ENCODE results near the gene PIK3R5. TPM values are rescaled to one million over a fixed set of nuclear protein-coding genes. Genes with fewer than 3 reads are reported as not detected.
"Not testable (repeated sequence)": the region's sequence is repeated elsewhere in the genome, so short reads cannot be mapped to it uniquely, and the experiment has no call there.

Gene PIK3R5
- polyA plus RNA-seq, 1 donor (not counting 4 experiments of a cell fraction or from before 2014, with no cell fraction given): not detected

DNA sequence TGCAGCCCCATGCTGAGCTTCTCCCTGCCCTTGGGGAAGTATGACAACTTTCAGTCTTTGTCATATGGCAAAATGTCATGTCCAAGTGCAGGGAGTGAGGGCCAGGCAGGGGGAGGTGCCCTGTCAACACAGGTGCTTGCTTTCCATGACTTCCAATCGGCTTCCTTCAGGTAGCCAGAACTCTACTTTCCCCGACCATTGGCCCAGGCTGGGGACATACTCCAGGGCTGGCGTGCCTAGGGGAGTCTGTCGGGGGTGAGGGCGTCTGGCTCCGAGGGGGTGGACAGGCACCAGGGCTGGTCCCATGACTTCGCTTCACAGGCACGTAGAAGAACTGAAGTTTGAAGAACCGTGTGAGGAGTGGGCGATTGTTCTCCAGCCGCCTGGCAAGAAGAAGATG, 78.2 kb downstream of the PIK3R5 start:
- no peak overlapping the region for H3K4me3 ChIP-seq (ENCODE audit: control insufficient read depth in 2 of 3, extremely low read depth in 1 of 3, insufficient read depth in 2 of 3, low read depth in 1 of 3, low read length in 3 of 3)
- DNase-seq (ENCODE audit: low read depth, low spot score): no peak
- H3K27ac ChIP-seq (ENCODE audit: control insufficient read depth, insufficient read depth, low read length): no peak overlapping the region
- H3K4me1 ChIP-seq (ENCODE audit: control insufficient read depth, extremely low read depth, insufficient read depth, low read length): no peaks in the 10 kb centered on the region
- no peaks in the 10 kb centered on the region for H3K9me3 ChIP-seq (ENCODE audit: control insufficient read depth, low read depth, low read length)
- H3K79me2 ChIP-seq (ENCODE audit: control insufficient read depth, insufficient read depth, low read length): no peaks in the 10 kb centered on the region
- no peaks in the 10 kb centered on the region for H4K20me1 ChIP-seq (ENCODE audit: control insufficient read depth, extremely low read depth, insufficient read depth, low read length)
- TF ChIP-seq, protein P1, sequence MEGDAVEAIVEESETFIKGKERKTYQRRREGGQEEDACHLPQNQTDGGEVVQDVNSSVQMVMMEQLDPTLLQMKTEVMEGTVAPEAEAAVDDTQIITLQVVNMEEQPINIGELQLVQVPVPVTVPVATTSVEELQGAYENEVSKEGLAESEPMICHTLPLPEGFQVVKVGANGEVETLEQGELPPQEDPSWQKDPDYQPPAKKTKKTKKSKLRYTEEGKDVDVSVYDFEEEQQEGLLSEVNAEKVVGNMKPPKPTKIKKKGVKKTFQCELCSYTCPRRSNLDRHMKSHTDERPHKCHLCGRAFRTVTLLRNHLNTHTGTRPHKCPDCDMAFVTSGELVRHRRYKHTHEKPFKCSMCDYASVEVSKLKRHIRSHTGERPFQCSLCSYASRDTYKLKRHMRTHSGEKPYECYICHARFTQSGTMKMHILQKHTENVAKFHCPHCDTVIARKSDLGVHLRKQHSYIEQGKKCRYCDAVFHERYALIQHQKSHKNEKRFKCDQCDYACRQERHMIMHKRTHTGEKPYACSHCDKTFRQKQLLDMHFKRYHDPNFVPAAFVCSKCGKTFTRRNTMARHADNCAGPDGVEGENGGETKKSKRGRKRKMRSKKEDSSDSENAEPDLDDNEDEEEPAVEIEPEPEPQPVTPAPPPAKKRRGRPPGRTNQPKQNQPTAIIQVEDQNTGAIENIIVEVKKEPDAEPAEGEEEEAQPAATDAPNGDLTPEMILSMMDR (optimal IDR thresholded peaks at IDR 0.05 in 1 of 3, IDR thresholded peaks at IDR 0.05 in 1 of 3, conservative IDR thresholded peaks at IDR 0.05 in 1 of 3; ENCODE audit: extremely low read depth in 1 of 3, insufficient read depth in 2 of 3, low read length in 3 of 3): no peak
- TF ChIP-seq EZH2 (IDR thresholded peaks at IDR 0.05; ENCODE audit: low read length): no peak
- no peak for FAIRE-seq
- H3K36me3 ChIP-seq (ENCODE audit: control insufficient read depth in 2 of 2, extremely low read depth in 1 of 2, insufficient read depth in 2 of 2, low read length in 2 of 2): no peaks in the 10 kb centered on the region
- no peak overlapping the region for H3K9ac ChIP-seq (ENCODE audit: control insufficient read depth, extremely low read depth, insufficient read depth, low read length)
- H3K9me1 ChIP-seq (ENCODE audit: control insufficient read depth, extremely low read depth, insufficient read depth, low read length): no peaks in the 10 kb centered on the region
- dilution Hi-C loops (cut with MboI; ENCODE audit: extremely low pct_ligation_motif_present, low sequenced_read_pairs): no loop called here
- no peak overlapping the region for H2AFZ ChIP-seq (ENCODE audit: control insufficient read depth, low read length)
- no peaks in the 10 kb centered on the region for H3K27me3 ChIP-seq (ENCODE audit: control insufficient read depth, extremely low read depth, insufficient read depth, low read length)
- H3K4me2 ChIP-seq (ENCODE audit: control insufficient read depth, extremely low read depth, insufficient read depth, low read depth, low read length): no peak overlapping the region

DNA sequence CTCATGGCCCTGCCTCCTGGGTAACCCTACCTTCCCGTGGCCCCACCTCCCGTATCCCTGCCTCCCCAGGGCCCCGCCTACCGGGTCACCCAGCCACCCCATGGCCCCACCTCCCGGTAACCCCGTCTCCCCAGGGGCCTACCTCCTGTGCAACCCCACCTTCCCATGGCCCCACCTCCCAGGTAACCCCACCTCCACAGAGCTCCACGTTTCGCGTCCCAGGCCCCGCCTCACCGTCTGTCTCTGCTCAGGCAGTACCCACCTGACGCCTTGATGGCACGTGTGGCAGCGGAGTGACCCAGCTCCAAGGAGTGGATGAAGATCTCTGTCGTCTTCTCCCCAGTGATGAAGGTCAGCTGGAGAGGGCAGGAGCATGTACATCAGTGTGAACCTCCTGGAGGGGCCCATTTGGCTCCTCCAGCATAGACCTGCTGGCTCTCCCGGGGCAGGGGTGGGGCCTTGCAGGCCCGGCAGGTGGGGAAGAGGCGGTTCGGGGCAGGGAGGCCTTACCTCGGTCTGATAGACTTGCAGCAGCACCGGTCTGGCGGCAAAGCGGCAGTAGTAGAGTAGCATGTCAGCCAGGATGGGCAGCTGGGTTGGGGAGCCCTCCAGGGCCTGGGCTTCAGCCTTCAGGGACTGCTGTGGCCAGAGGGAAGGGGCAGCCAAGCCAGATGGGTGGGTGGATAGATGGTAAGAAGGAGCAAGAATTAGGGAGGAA, 79.4 kb downstream of the PIK3R5 start:
- Histone ChIP-seq H3K79me2 (ENCODE audit: control insufficient read depth, insufficient read depth, low read length) (no peaks in the 10 kb centered on the region), H3K36me3 (ENCODE audit: control insufficient read depth in 2 of 2, extremely low read depth in 1 of 2, insufficient read depth in 2 of 2, low read length in 2 of 2) (no peaks in the 10 kb centered on the region), H3K27ac (ENCODE audit: control insufficient read depth, insufficient read depth, low read length) (no peak overlapping the region), H4K20me1 (ENCODE audit: control insufficient read depth, extremely low read depth, insufficient read depth, low read length) (no peaks in the 10 kb centered on the region), H3K4me2 (ENCODE audit: control insufficient read depth, extremely low read depth, insufficient read depth, low read depth, low read length) (no peak overlapping the region), H3K27me3 (ENCODE audit: control insufficient read depth, extremely low read depth, insufficient read depth, low read length) (no peaks in the 10 kb centered on the region), H3K9me3 (ENCODE audit: control insufficient read depth, low read depth, low read length) (no peaks in the 10 kb centered on the region), H3K4me1 (ENCODE audit: control insufficient read depth, extremely low read depth, insufficient read depth, low read length) (no peaks in the 10 kb centered on the region), H3K9ac (ENCODE audit: control insufficient read depth, extremely low read depth, insufficient read depth, low read length) (no peak overlapping the region), H3K4me3 (ENCODE audit: control insufficient read depth in 2 of 3, extremely low read depth in 1 of 3, insufficient read depth in 2 of 3, low read depth in 1 of 3, low read length in 3 of 3) (no peak overlapping the region), H2AFZ (ENCODE audit: control insufficient read depth, low read length) (no peak overlapping the region), H3K9me1 (ENCODE audit: control insufficient read depth, extremely low read depth, insufficient read depth, low read length) (no peaks in the 10 kb centered on the region)
- FAIRE-seq (no peak), DNase-seq (ENCODE audit: low read depth, low spot score) (no peak)
- dilution Hi-C loops (cut with MboI; ENCODE audit: extremely low pct_ligation_motif_present, low sequenced_read_pairs): no loop called here
- TF ChIP-seq, protein P1 (optimal IDR thresholded peaks at IDR 0.05 in 1 of 3, IDR thresholded peaks at IDR 0.05 in 1 of 3, conservative IDR thresholded peaks at IDR 0.05 in 1 of 3; ENCODE audit: extremely low read depth in 1 of 3, insufficient read depth in 2 of 3, low read length in 3 of 3): no peak
- TF ChIP-seq EZH2 (IDR thresholded peaks at IDR 0.05; ENCODE audit: low read length): no peak

DNA sequence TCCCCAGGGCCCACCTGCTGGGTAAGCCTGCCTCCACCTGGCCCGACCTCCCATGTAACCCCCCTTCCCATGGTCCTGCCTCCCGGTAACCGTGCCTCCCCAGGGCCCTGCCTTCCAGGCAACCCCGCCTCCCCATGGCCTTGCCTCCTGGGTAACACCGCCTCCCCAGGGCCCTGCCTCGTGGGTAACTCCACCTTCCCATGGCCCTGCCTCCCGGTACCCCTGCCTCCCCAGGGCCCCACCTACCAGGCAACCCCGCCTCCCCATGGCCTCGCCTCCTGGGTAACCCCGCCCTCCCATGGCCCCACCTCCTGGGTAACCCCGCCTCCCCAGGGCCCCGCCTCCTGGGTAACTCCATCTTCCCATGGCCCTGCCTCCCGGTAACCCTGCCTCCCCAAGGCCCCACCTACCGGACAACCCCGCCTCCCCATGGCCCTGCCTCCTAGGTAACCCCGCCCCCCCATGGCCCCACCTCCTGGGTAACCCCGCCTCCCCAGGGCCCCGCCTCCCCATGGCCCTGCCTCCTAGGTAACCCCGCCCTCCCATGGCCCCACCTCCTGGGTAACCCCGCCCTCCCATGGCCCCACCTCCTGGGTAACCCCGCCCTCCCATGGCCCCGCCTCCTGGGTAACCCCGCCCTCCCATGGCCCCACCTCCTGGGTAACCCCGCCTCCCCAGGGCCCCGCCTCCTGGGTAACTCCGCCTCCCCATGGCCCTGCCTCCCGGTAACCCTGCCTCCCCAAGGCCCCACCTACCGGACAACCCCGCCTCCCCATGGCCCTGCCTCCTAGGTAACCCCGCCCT, 80.1 kb downstream of the PIK3R5 start:
- H3K9me1 ChIP-seq (ENCODE audit: control insufficient read depth, extremely low read depth, insufficient read depth, low read length); H4K20me1 ChIP-seq (ENCODE audit: control insufficient read depth, extremely low read depth, insufficient read depth, low read length); H3K27me3 ChIP-seq (ENCODE audit: control insufficient read depth, extremely low read depth, insufficient read depth, low read length); H3K4me1 ChIP-seq (ENCODE audit: control insufficient read depth, extremely low read depth, insufficient read depth, low read length); H3K9ac ChIP-seq (ENCODE audit: control insufficient read depth, extremely low read depth, insufficient read depth, low read length); H3K4me3 ChIP-seq (ENCODE audit: control insufficient read depth in 2 of 3, extremely low read depth in 1 of 3, insufficient read depth in 2 of 3, low read depth in 1 of 3, low read length in 3 of 3); H3K36me3 ChIP-seq (ENCODE audit: control insufficient read depth in 2 of 2, extremely low read depth in 1 of 2, insufficient read depth in 2 of 2, low read length in 2 of 2); H3K79me2 ChIP-seq (ENCODE audit: control insufficient read depth, insufficient read depth, low read length); H3K9me3 ChIP-seq (ENCODE audit: control insufficient read depth, low read depth, low read length); FAIRE-seq; DNase-seq (ENCODE audit: low read depth, low spot score); H3K4me2 ChIP-seq (ENCODE audit: control insufficient read depth, extremely low read depth, insufficient read depth, low read depth, low read length); dilution Hi-C loops (cut with MboI; ENCODE audit: extremely low pct_ligation_motif_present, low sequenced_read_pairs); H3K27ac ChIP-seq (ENCODE audit: control insufficient read depth, insufficient read depth, low read length); H2AFZ ChIP-seq (ENCODE audit: control insufficient read depth, low read length): not testable (repeated sequence)
